Activated CD8-positive, alpha-beta memory T cell treated with anti-CD3 and anti-CD28 coated beads, Interleukin-2, amount 50 U/mL, for 1 hour (primary cell): ENCODE measurements around the gene PLA2G2F.
"Not testable (repeated sequence)": the region's sequence is repeated elsewhere in the genome, so short reads cannot be mapped to it uniquely, and the experiment has no call there.

Experiments
- DNase-seq: peaks from one replicate; pipeline ENCODE4 v3.0.0-alpha.2; 2020; ENCODE audit errors: extremely low read depth

Gene PLA2G2F

GRCh38 chr1:20114021-20114648 lies 25.0 kb upstream of the PLA2G2F start:
- no peak for DNase-seq

- no peak for DNase-seq
Observed at GRCh38 chr1:20115479-20115878, 23.6 kb upstream of the PLA2G2F start.

GRCh38 chr1:20115916-20116315 lies 23.2 kb upstream of the PLA2G2F start:
- DNase-seq: no peak

GRCh38 chr1:20117236-20117635 lies 21.9 kb upstream of the PLA2G2F start:
- no peak for DNase-seq

GRCh38 chr1:20119347-20119746 lies 19.8 kb upstream of the PLA2G2F start, which contains the start of gene PLA2G2D:
Gene PLA2G2D (minus strand): TSS chr1:20119536. CDS start chr1:20119498, 38 bp downstream.
- DNase-seq: no peak

GRCh38 chr1:20120796-20121195 lies 18.3 kb upstream of the PLA2G2F start:
- DNase-seq: no peak

- no peak for DNase-seq
Observed at GRCh38 chr1:20123722-20124455, 15.2 kb upstream of the PLA2G2F start.

GRCh38 chr1:20124456-20125057 lies 14.6 kb upstream of the PLA2G2F start:
- DNase-seq: no peak

GRCh38 chr1:20125100-20125499 lies 14.0 kb upstream of the PLA2G2F start:
- no peak for DNase-seq

- no peak for DNase-seq
Observed at GRCh38 chr1:20126041-20126805, 12.9 kb upstream of the PLA2G2F start.

- DNase-seq: no peak
Observed at GRCh38 chr1:20126806-20127440, 12.2 kb upstream of the PLA2G2F start.

GRCh38 chr1:20130518-20130917 lies 8.6 kb upstream of the PLA2G2F start:
- DNase-seq: not testable (repeated sequence)

- no peak for DNase-seq
Observed at GRCh38 chr1:20134995-20135394, 4.1 kb upstream of the PLA2G2F start.

- no peak for DNase-seq
Observed at GRCh38 chr1:20136249-20136648, 2.9 kb upstream of the PLA2G2F start.

GRCh38 chr1:20137055-20137454 lies 2.1 kb upstream of the PLA2G2F start:
- no peak for DNase-seq

GRCh38 chr1:20137604-20138003 lies 1.5 kb upstream of the PLA2G2F start:
- DNase-seq: no peak

GRCh38 chr1:20138346-20138745 lies 777 bp upstream of the PLA2G2F start:
- DNase-seq: no peak

GRCh38 chr1:20139776-20140612 lies 871 bp downstream of the PLA2G2F start:
- DNase-seq: no peak

GRCh38 chr1:20141001-20141400 lies 1.9 kb downstream of the PLA2G2F start:
- DNase-seq: no peak

- DNase-seq: no peak
Observed at GRCh38 chr1:20141466-20141865, 2.3 kb downstream of the PLA2G2F start.
